GM21528 (cell line): Measurements from ENCODE around the gene PAIP2B.
"Not testable (repeated sequence)": the region's sequence is repeated elsewhere in the genome, so short reads cannot be mapped to it uniquely, and the experiment has no call there.

ENCODE experiments used
- ATAC-seq: cut with Tn5 transposase; IDR thresholded peaks from one replicate; pipeline ENCODE4 v1.9.1; 2021; ENCODE audit warnings: mild to moderate bottlenecking, moderate library complexity; ENCODE audit not compliant: unreplicated experiment, low FRiP score

The PAIP2B gene, protein sequence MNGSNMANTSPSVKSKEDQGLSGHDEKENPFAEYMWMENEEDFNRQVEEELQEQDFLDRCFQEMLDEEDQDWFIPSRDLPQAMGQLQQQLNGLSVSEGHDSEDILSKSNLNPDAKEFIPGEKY

DNA sequence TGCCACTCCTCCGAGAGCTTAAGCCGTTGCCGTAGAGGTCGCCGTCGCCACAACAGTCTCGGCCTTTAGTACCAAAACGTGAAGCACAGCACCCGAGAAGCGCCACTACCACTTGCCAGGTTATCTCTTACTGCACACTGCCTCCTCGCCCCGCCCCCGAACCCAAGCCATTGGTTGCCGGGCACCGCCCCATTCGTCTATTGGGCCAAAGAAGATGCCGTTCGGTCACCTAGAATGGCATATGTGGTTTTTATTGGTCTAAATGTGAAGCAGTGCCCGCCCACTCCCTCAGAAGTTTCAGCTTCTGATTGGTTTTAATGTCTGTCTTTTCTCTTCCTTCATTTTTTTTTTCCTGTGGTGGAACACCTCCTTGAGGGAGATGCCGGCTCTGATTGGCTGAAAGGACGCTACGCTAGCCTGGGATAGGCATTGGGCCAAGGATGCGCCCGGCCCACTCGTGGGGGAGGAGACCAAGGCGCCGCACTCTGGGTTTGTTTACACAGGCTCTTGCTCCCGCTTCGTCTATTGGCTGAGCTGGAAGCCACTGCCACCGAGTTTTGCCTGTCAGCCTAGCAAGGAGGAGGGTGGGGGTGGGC lies at the start of gene PAIP2B:
Gene PAIP2B, minus strand, starts transcription at position 139 of the 596 bp plus-strand sequence. CDS start 24,514 bp downstream, outside the sequence.
- ATAC-seq: peak; percentile 99

GRCh38 chr2:71275939-71276310 lies 49.0 kb upstream of the PAIP2B start:
- no peak for ATAC-seq

- no peak for ATAC-seq
Observed at GRCh38 chr2:71269511-71270090, 42.7 kb upstream of the PAIP2B start.

- ATAC-seq: no peak
Observed at GRCh38 chr2:71263386-71263785, 36.5 kb upstream of the PAIP2B start.

DNA sequence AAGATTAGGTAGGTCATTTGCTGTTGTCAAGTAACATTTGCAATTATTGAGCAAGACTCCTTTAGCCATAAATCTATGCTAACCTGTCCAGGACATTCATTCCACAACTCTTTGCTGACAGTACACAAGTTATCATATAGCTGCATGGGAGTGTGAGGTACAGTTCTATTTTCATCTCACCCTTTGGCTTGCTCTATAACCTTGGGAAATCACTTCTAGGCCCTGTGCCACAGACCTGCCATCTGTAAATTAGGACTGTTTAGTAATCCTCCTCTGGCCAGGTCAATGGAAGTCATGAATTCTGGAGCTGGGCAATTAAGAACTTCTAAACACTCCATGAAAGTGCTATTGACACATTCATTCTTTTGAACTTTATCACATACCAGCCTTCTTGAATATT lies 34.6 kb upstream of the PAIP2B start:
- ATAC-seq: no peak

- ATAC-seq: no peak
Observed at GRCh38 chr2:71256421-71256820, 29.5 kb upstream of the PAIP2B start.

- no peak for ATAC-seq
Observed at GRCh38 chr2:71254776-71255175, 27.9 kb upstream of the PAIP2B start.

DNA sequence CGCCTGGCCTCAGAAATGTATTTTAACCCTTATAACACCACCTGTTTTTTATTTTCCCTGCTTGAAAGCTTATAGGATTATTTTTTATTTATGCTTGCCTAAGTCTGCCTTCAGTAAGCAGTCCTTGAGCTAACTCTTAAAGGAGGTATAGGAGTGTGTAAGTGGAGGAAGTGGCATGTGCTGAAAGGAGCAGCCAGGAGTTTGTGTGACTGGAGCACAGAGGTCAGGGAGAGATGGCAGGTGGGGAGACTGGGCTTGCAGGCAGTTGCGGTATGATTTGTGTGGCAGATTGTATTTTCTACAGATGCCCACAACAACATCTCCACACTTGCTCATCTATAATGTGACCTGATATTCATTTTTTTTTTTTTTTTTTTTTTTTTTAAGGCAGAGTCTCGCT lies 27.2 kb upstream of the PAIP2B start:
- no peak for ATAC-seq

GRCh38 chr2:71253476-71253875 lies 26.6 kb upstream of the PAIP2B start:
- ATAC-seq: no peak

DNA sequence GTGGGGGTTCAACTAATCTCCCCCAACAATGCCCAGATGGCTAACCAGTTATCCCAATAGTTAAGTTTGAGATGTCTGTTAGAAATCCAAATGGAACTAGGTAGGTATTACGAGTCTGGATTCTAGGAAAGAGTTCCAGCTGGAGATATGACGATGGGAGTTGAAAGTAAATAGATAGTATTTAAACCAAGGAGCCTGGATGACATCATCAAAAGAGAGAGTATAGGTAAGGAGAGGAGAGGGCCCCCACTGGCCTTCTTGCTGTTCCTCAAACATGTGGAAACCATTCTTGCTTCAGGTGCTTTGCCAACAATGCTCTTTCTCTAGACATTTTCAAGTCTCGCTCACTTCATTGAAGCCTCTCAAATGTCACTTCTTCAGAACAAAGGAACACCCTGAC lies 26.0 kb upstream of the PAIP2B start:
- no peak for ATAC-seq

DNA sequence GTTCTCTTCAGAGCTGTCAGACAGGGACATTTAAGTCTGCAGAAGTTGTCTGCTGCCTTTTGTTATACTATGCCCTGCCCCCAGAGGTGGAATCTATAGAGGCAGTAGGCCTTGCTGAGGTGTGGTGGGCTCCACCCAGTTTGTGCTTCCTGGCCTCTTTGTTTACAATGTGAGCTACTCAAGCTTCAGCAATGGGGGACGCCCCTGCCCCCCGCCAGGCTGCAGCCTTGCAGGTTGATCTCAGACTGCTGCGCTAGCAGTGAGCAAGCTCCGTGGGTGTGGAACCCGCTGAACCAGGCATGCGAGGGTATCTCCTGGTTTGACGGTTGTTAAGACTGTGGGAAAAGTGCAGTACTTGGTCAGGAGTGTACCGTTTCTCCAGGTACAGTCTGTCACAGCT lies 24.0 kb upstream of the PAIP2B start:
- ATAC-seq: no peak

DNA sequence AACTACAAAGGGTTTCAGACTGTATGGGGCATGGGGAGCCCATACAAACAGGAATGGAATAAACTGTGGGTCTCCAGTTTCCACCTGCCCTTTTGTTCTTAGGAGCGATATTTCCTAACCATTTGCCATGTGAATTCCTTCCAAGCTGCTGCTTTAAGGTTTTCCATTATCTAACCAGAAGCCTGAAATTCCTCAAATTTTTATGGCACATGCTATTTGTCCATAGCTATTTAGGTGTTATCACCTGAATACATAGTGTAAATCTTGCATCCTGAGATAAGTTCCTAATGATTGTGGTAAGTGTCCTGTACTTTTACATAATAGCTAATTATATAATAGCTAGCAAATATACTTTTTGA lies 17.4 kb upstream of the PAIP2B start:
- no peak for ATAC-seq

GRCh38 chr2:71243634-71244301 lies 16.9 kb upstream of the PAIP2B start:
- ATAC-seq: no peak

GRCh38 chr2:71240794-71241193 lies 13.9 kb upstream of the PAIP2B start:
- no peak for ATAC-seq

DNA sequence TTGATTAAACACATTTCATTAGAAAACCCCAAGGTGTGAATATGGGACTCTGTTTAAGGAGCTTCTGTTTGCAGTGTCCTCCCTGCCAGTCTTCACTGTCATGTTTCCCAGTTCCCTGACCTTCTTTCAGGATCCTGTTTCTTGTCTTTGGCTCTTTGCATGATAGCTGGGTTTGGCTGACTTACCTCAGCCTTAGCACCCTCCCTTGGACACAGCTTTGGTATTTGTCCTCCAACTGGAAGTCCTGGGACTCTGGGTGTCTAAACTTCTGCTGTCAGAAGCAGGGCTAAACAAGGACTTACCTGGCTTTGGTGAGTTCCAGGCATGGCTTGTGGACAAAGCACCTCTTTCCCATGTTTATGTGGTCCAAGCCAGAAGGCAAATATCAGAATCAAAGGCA lies 11.2 kb upstream of the PAIP2B start:
- no peak for ATAC-seq

DNA sequence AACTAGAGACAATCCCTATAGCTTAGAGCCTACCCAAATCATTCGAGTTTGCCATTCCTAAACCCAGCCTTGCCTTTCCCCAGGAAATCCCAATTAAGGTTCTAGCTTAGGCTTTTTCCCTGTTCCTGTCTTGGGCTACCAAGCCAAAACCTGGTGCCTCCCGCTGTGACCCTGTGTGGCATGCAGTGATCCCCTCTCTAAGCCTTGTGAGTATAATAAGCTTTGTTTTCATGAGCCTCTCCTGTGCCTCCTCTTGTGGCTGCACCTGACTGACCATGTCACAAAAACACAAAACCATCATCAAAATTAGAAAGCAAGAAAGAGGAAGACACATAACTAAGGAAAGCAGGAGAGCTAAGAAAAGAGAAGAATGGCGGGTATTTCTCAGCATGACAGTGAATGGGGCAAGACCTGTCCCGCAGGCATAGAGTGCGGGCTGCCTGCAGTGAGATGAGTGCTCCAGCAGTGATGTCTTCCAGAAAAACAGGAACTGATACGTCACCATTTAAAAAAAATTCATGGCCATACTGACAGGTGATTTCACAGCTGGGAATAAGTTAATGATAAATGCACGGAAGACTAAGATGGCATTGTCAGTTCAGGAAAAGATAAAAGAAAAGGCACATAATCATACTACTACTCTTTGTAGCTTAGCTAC lies 9.2 kb upstream of the PAIP2B start:
- ATAC-seq: no peak

- ATAC-seq: not testable (repeated sequence)
Observed at GRCh38 chr2:71233072-71233471, 6.2 kb upstream of the PAIP2B start.

- peak; percentile 25 for ATAC-seq
Observed at GRCh38 chr2:71226096-71226964, 573 bp downstream of the PAIP2B start.

DNA sequence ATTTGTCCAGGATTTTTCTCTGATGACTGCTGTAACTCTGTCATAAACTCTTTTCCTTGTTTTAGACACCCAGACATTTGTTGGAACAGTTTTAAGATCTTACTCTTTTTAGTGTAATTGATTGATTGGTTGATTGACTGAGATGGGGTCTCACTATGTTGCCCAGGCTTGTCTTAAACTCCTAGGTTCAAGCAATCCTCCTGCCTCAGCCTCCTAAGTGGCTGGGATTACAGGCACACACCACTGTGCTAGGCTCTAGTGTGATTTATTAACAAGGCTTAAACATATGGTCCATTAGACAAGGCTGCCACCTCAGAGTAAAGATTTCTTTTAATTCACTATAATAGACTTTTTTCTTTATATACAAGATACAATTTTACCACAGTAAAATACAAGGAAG lies 2.0 kb downstream of the PAIP2B start:
- no peak for ATAC-seq

- ATAC-seq: no peak
Observed at GRCh38 chr2:71224457-71224856, 2.4 kb downstream of the PAIP2B start.
